ENCODE measurements around the gene SLC25A21.

SLC25A21 gene

GRCh38 chr14:36955376-36955775, 217.0 kb downstream of the SLC25A21 start:
- H3K36me3 ChIP-seq (ENCODE audit: control insufficient read depth, insufficient read depth, low read length) = no peaks in the 10 kb centered on the region
- H3K27me3 ChIP-seq (replicated peaks; ENCODE audit: control insufficient read depth, insufficient read depth, low read length) = no peaks in the 10 kb centered on the region
- no peak for DNase-seq (ENCODE audit: extremely low read depth, insufficient read length)
- H3K4me3 ChIP-seq (replicated peaks; ENCODE audit: low read depth, low read length) = no peak overlapping the region
- TF ChIP-seq CTCF (IDR thresholded peaks at IDR 0.05; ENCODE audit: insufficient read depth, low read length, poor library complexity, severe bottlenecking) = no peak

- DNase-seq (ENCODE audit: extremely low read depth, insufficient read length) = no peak
- no peak overlapping the region for H3K4me3 ChIP-seq (replicated peaks; ENCODE audit: low read depth, low read length)
Observed at GRCh38 chr14:36952689-36953088, 219.7 kb downstream of the SLC25A21 start.

DNA sequence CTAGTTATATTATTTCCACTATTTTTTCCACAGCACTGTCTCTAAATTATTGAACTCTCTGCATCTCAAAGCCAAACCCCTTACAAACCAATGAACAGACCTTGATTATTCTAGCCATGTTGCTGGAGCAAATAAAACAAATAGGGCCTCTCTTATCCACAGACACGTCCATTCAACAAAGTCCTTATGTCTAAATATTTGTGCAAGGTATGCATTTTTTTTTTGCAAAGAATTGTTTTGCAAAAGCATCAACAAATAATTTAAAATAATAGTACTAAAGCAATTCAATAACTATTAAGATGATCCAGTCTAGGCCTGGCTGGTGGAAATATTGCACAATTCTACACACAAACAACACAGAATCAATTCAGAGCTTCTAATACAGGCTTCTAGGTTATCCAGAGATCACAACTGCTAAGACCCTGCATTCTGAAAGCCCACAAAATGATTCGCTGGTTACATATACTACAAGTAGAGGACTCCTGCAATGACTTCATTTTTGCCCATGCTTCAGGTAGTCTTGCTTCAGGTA, 221.0 kb downstream of the SLC25A21 start:
- no peak for DNase-seq (ENCODE audit: extremely low read depth, insufficient read length)
- Histone ChIP-seq H3K36me3 (ENCODE audit: control insufficient read depth, insufficient read depth, low read length) (no peaks in the 10 kb centered on the region), H3K4me3 (replicated peaks; ENCODE audit: low read depth, low read length) (no peak overlapping the region), H3K27me3 (replicated peaks; ENCODE audit: control insufficient read depth, insufficient read depth, low read length) (no peaks in the 10 kb centered on the region)
- no peak for TF ChIP-seq CTCF (IDR thresholded peaks at IDR 0.05; ENCODE audit: insufficient read depth, low read length, poor library complexity, severe bottlenecking)

More at GRCh38 chr14:36952689-36953088, 219.7 kb downstream of the SLC25A21 start:
- no peaks in the 10 kb centered on the region for H3K27me3 ChIP-seq (replicated peaks; ENCODE audit: control insufficient read depth, insufficient read depth, low read length)
- TF ChIP-seq CTCF (IDR thresholded peaks at IDR 0.05; ENCODE audit: insufficient read depth, low read length, poor library complexity, severe bottlenecking) = no peak
- no peaks in the 10 kb centered on the region for H3K36me3 ChIP-seq (ENCODE audit: control insufficient read depth, insufficient read depth, low read length)

DNA sequence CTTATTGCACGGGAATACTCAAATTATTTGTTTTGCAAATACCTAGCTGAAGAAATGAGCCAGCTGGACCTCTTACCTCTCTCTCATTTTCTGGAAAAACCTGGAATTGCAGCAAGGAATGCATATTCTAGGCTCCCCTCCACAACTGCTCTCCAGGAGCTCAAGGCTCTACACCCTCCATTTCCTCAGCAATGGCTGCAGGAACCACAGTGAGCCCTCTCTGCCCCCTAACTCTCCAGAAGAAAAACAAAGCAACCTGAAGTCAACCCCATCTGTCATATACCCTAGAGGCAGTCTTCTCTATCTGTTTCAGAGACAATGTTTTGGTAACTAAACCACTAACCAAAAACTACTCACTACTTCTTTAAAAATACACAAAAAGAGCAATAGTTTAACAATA, 221.6 kb downstream of the SLC25A21 start:
- H3K27me3 ChIP-seq (replicated peaks; ENCODE audit: control insufficient read depth, insufficient read depth, low read length) = no peaks in the 10 kb centered on the region

DNA sequence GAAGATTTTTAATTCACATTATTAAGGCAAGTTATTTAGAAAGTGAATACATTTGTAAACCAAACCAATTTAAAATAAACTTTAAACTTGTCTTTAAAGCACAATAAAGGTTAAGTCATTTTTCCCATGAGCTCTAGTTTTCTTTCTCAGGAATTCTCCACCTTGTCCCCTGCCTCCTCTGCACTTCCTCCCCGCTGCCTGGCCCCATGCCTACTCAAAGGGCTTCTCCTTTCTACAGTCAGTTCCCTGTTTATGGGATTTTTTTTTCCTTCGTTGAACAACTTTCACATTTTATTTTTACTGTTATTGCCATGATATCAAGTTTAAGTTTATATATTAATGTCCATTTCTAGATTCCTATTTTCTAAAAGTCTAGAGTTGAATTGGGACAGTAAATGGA, 223.0 kb downstream of the SLC25A21 start:
- Histone ChIP-seq H3K4me3 (replicated peaks; ENCODE audit: low read depth, low read length) (no peak overlapping the region), H3K36me3 (ENCODE audit: control insufficient read depth, insufficient read depth, low read length) (no peaks in the 10 kb centered on the region), H3K27me3 (replicated peaks; ENCODE audit: control insufficient read depth, insufficient read depth, low read length) (no peaks in the 10 kb centered on the region)
- no peak for TF ChIP-seq CTCF (IDR thresholded peaks at IDR 0.05; ENCODE audit: insufficient read depth, low read length, poor library complexity, severe bottlenecking)
- no peak for DNase-seq (ENCODE audit: extremely low read depth, insufficient read length)

More for the DNA sequence above, 221.6 kb downstream of the SLC25A21 start:
- DNase-seq (ENCODE audit: extremely low read depth, insufficient read length) = no peak
- no peaks in the 10 kb centered on the region for H3K36me3 ChIP-seq (ENCODE audit: control insufficient read depth, insufficient read depth, low read length)
- no peak for TF ChIP-seq CTCF (IDR thresholded peaks at IDR 0.05; ENCODE audit: insufficient read depth, low read length, poor library complexity, severe bottlenecking)
- no peak overlapping the region for H3K4me3 ChIP-seq (replicated peaks; ENCODE audit: low read depth, low read length)
